Measurements from ENCODE around the gene STAM2.
"Not testable (repeated sequence)": the region's sequence is repeated elsewhere in the genome, so short reads cannot be mapped to it uniquely, and the experiment has no call there.

Gene STAM2

DNA sequence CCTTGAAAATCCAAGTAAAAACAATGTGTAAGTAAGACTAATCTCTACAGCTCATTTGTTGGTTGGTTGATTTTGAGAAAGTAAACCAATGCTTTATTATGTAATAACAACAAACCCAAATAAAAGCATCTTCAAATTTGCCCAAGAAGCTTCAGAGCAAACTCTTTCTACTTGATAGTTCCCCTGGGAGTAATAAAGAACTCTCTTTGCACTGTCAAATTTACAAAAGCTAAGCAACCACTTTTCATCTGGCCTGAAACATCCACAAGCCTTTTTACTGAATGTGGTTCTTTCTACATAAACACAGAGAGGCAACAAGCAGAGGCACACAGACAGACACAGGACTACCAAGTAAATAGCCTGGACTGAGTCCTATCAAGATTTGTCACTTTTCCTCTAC, 47.9 kb downstream of the STAM2 start:
- TF ChIP-seq, protein P1, sequence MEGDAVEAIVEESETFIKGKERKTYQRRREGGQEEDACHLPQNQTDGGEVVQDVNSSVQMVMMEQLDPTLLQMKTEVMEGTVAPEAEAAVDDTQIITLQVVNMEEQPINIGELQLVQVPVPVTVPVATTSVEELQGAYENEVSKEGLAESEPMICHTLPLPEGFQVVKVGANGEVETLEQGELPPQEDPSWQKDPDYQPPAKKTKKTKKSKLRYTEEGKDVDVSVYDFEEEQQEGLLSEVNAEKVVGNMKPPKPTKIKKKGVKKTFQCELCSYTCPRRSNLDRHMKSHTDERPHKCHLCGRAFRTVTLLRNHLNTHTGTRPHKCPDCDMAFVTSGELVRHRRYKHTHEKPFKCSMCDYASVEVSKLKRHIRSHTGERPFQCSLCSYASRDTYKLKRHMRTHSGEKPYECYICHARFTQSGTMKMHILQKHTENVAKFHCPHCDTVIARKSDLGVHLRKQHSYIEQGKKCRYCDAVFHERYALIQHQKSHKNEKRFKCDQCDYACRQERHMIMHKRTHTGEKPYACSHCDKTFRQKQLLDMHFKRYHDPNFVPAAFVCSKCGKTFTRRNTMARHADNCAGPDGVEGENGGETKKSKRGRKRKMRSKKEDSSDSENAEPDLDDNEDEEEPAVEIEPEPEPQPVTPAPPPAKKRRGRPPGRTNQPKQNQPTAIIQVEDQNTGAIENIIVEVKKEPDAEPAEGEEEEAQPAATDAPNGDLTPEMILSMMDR (IDR thresholded peaks at IDR 0.05; ENCODE audit: low read depth, low read length) = no peak
- no peak for DNase-seq (ENCODE audit: low read depth in 2 of 2)
- no peak overlapping the region for H3K4me3 ChIP-seq (replicated peaks in 1 of 2; ENCODE audit: low read depth in 2 of 2, low read length in 2 of 2)

DNA sequence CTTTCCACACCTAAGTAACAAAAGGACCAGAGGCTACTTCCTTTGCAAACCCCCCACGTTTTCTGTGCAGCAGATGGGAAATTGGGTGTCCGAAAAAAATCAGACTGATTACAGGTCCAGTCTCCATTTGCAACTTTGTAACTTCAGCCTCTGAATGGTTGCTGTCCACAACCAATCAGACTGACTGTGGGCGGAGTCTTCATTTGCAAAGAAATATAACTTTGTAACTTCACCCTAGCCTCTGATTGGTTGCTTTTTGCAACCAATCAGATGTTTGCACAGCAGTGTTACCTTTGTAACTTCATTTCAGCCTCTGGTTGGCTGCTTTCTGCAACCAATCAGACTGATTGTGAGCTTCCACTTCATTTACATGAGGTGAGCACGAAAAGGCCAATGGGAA, 48.9 kb downstream of the STAM2 start:
- H3K4me3 ChIP-seq (replicated peaks in 1 of 2; ENCODE audit: low read depth in 2 of 2, low read length in 2 of 2) = no peak overlapping the region
- peak in 1 of 2 donors; percentile 12 for DNase-seq (ENCODE audit: low read depth in 2 of 2)
- TF ChIP-seq, protein P1 (IDR thresholded peaks at IDR 0.05; ENCODE audit: low read depth, low read length) = no peak

DNA sequence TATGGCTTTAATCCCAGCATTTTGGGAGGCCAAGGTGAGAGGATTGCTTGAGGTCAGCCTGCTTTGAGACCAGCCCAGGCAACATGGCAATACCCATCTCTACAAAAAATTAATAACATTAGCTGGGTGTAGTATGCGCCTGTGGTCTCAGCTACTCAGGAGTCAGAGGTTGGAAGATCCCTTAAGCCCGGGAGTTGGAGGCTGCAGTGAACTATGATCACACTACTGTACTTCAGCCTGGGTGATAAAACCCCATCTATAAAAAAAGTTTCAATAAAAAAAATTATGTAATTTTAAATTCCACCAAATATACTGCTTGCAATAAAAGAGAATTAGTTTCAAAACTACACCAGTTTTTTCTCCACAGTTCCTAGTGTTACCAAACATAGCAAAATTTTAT, 53.4 kb downstream of the STAM2 start:
- TF ChIP-seq, protein P1 (IDR thresholded peaks at IDR 0.05; ENCODE audit: low read depth, low read length) = no peak
- DNase-seq (ENCODE audit: low read depth in 2 of 2) = no peak
- H3K4me3 ChIP-seq (replicated peaks in 1 of 2; ENCODE audit: low read depth in 2 of 2, low read length in 2 of 2) = no peak overlapping the region

DNA sequence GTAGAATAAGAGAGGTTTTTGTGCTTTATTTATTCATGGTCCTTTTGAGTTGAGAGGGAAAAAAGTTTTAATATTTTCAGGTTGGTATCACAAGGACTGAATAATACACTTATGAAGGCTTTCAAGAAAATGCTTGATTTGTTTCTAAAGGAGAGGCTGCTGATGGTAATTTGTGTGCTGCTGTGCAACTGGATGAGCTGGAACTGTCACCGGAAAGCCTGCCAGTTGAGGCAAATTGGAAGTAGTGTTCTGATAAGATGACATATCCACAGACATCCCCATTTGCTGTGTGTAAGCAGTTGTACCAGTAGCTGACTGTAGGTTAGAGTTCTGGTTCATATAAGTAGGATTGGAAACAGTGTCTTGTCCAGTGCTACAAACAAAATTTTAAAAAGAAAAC, 55.1 kb downstream of the STAM2 start:
- H3K4me3 ChIP-seq (replicated peaks in 1 of 2; ENCODE audit: low read depth in 2 of 2, low read length in 2 of 2) = no peak overlapping the region
- TF ChIP-seq, protein P1 (IDR thresholded peaks at IDR 0.05; ENCODE audit: low read depth, low read length) = no peak
- no peak for DNase-seq (ENCODE audit: low read depth in 2 of 2)

DNA sequence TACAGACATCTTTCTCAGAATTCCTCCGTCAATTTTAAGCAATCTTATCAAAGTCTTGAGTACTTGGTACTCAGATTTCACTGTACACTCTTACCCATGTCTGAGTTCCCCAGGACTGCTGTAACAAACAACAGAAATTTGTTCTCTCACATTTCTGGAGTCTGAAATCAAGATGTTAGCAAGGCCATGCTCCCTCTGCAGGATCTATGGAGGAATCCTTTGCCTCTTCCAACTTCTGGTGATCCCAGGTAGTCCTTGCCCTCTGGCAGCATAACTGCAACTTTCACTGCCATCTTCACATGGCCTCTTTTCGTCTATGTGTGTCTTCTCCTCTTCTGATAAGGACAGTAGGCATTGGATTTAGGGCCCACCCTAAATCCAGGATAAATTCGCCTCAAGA, 59.6 kb downstream of the STAM2 start:
- TF ChIP-seq, protein P1 (IDR thresholded peaks at IDR 0.05; ENCODE audit: low read depth, low read length) = peak; percentile 5
- DNase-seq (ENCODE audit: low read depth in 2 of 2) = no peak
- H3K4me3 ChIP-seq (replicated peaks in 1 of 2; ENCODE audit: low read depth in 2 of 2, low read length in 2 of 2) = no peak overlapping the region

DNA sequence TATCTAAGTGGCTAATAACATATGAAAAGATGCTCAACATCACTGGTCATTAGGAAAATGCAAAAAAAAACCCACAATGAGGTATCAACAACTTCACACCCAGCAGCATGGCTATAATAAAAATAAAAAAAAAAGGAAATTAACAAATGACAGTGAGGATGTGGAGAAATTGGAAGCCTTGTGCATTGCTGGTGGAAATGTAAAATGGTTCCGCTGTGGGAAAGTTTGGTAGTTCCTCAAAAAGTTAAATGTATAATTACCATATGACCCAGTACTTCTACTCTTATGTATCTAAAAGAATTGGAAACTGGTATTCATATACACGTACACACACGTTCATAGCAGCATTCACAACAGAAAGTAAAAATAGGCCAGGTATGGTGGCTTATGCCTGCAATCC, 61.2 kb downstream of the STAM2 start:
- no peak overlapping the region for H3K4me3 ChIP-seq (replicated peaks in 1 of 2; ENCODE audit: low read depth in 2 of 2, low read length in 2 of 2)
- TF ChIP-seq, protein P1 (IDR thresholded peaks at IDR 0.05; ENCODE audit: low read depth, low read length) = no peak
- DNase-seq (ENCODE audit: low read depth in 2 of 2) = no peak

DNA sequence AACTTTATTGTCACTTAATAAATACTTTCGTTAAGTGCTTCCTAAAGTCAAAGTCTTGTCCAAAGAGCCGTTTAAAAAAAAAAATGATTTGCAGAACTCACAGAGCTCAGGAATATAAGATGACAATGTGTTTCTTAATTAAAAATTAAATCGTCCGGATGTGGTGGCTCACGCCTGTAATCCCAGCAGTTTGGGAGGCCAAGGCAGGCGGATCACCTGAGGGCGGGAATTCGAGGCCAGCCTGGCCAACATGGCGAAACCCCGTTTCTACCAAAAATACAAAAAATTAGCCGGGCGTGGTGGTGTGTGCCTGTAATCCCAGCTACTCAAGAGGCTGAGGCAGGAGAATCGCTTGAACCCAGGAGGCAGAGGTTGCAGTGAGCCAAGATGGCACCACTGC, 68.4 kb downstream of the STAM2 start:
- DNase-seq (ENCODE audit: low read depth in 2 of 2); H3K4me3 ChIP-seq (replicated peaks in 1 of 2; ENCODE audit: low read depth in 2 of 2, low read length in 2 of 2): not testable (repeated sequence)
